DMS79 treated with DMSO at 0.1 percent for 48 hours (cell line): ENCODE measurements around the gene HOXD8.

Source experiments
- DNase-seq: peaks from one replicate; lab custom pipeline; 2025; lab: John Stamatoyannopoulos, UW

Gene HOXD8

DNA sequence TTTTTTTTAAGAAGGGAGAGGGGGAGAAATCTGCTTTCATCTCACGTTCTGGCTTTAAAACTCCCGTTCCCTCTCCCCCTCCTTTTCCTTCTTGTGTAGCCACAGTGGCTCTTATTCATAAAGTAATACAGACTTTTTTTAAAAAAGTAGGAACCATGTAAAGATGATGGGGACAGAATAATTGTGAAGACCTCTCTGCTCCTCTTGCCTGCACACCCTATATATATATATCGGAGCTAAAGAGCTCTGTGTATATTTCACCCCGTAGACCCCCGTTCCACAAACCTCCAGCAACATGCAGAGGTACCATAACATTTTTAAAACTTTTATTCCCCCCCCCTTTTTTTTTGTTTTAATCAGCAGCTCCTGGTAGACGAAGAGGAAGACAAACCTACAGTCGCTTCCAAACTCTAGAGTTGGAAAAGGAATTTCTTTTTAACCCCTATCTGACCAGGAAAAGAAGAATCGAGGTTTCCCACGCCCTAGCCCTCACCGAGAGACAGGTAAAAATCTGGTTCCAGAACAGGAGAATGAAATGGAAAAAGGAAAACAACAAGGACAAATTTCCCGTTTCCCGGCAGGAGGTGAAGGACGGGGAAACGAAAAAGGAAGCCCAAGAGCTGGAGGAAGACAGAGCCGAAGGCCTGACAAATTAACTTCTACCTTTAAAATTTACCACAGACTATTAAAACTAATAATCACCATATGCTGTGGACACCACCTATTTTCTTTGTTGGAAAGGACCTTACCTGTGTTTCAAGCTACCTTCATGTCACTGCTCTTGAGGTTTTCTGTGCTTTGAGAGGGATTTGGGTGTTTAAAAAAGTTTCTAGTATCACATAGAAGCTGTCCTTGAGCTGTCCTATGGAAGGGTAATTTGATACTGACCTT lies 1.7 kb downstream of the HOXD8 start:
- DNase-seq = peak; percentile 31

DNA sequence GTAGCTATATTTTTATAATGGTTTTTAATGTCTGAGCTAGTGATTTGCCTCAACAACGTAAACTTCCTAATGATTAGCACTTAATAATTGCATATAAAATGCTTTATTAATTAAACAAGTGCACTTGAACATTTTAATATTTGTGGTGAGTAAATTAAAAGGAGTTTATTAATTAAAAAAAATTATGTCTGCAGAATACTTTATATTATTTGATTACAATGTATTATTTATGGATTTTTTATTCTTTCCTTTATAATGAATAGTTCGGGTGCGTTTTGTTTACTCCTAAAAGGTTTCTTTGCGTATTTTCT lies 2.3 kb downstream of the HOXD8 start:
- no peak for DNase-seq

DNA sequence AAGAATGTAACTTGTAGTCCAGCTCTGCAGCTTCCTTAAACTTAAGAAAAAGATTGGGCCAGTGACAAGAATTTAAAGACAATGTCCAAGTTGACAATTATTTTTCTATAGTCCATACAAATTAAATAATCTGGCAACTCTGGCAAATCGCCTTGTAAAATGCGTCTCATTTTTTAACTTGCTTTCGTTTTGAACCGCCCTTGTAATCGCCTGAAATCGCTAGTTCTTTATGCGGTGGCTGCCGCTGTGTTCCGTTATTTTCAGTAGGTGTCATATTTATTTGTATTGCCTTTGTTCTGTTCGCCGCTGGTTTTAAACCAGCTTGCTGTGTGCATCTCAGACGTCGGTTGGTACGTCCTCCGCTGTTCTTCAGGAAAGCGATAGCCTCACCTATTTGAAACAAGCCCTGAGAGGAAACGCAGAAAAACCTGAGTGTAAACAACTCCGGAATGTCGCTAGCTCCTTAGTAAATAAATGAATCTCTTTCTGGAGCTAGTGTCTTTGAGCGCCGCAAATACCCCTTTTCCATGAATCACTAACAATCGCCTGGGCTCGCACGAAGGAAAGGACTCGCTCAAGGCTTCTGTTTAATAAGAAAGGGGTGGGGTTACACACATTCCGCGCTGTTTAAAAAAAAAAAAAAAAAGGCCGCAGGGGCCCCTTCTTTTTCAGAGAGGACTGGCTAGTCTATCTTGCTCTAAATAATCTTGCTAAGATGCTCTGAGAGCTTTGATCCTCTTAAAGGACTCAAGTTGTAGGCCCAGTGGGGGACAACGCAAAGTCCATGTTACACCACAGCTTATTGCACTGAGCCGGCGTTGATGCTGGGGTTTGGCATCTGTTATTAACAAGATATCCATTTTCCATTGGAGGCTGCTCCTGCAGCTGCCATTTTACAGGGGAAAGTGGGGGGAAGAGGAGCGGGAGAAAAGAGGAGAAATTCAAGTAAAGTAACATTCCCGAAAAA lies 3.0 kb downstream of the HOXD8 start:
- DNase-seq = peak; percentile 41

DNA sequence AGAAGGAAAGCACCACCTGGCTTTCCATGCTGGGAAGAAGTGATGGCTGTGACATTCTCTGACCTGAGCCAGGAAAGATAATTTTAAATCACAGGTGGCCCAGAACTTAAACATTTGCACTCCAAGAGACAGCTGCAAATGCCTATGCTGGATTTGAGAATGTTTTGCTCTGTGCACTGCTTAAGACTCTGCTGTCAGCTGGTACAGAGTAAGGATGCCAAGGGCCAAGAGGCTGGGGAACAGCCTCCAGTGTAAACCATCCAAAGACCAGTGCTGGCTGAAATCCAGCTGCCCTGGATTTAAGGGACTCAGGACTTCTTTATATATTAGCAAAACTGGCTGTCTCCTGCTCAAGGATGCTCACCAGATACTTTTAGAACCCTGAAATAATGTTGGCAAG lies 3.9 kb downstream of the HOXD8 start:
- peak; percentile 49 for DNase-seq

DNA sequence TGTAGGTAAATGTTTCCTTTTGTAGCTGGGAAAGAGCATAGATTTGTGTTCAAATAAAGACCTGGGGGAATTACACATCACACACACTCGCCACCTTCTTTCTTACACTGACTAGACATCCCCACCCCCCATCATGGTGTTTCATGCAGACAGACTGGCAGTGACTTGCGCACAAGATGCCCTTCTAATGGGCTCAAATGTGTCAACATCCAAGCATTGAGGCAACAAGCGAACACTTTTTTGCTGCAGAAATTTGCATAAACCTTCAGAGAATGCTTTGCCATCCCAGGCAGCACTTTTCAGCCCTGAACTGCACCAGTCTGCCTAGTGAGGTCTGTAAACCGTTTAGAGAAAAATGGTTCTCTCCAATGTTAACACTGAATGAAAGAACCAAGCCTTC lies 4.5 kb downstream of the HOXD8 start:
- DNase-seq = no peak

DNA sequence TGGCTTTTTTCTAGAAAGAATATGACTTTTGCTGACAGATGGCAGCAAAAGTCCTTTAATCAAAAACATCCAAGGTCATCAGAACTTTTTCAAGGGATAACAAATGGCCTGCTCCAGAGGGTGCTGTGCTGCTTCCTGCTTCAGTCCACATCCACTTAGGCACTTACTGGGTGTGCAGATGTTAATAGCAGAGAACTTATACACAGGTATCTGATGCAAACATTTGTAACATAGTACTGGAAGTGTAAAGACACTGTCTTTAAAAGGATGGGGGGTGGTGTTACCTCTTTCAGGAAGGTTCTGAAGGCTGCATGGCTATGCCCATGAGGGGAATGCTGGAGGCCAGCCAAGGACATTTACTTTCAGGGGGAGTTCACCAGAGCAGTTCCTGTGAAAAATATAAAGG lies 5.5 kb downstream of the HOXD8 start:
- peak; percentile 81 for DNase-seq

DNA sequence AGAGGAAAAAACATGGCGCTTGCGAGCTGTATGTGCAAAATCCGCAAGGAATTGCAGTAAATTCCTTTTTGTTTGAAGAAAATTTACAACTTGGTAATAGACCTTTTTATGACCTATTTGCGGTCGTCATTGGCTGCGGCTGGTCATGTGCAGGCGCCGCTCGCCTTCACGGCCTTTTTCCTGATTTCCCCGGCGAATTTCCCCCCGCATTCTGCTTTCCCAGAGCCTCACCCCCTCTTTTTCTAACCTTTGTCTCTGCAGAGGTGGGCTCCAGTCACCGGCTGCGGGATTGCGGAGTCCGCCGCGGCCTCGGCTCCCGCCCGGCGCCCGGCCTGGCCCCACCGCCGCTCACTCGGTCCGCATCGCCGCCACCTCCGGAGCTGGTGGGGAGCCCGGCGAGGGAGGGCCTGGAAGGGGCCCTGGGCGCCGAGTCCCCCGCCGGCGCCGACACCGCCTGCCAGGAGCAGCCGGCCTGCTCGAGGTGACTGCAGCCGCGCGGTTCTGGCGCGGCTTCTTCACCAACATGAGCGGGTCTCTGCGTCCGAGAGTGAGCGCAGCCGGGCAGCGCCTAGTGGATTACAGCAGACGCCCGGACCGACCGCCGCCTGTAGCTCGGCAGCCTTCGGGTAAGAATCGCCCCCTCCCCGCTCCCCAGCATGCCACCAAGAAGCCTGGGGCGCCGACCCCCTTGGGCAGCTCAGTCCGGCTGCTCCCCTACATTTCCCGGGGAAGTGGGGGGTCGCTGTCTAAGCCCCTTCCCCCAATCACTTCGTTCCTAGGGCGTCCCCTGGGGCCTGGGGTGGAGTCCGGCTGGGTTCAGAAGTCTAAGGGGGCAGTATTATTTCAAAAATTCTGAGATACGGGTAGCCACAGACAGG lies 7.1 kb downstream of the HOXD8 start:
- peak; percentile 50 for DNase-seq

DNA sequence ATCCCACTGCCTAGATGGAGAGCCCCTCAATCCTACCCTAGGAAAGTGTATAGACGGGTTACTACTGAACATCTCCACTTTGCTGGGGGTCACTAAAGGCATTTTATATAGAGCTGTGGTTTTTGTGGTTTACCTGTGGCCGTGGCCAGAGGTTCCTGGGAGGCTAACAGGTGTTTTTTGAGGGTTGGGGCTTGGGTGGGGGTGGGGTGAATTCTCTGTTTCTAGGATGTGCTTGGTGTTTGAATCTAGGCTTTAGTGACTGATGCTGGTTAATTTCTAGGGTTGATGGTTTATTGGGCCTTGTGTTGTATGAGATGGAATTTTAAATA lies 7.7 kb downstream of the HOXD8 start:
- DNase-seq = no peak

DNA sequence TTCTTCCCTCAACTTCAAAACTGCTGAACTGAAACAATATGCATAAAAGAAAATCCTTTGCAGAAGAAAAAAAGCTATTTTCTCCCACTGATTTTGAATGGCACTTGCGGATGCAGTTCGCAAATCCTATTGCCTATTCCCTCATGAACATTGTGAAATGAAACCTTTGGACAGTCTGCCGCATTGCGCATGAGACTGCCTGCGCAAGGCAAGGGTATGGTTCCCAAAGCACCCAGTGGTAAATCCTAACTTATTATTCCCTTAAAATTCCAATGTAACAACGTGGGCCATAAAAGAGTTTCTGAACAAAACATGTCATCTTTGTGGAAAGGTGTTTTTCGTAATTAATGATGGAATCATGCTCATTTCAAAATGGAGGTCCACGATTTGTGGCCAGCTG lies 8.4 kb downstream of the HOXD8 start:
- DNase-seq = peak; percentile 27

DNA sequence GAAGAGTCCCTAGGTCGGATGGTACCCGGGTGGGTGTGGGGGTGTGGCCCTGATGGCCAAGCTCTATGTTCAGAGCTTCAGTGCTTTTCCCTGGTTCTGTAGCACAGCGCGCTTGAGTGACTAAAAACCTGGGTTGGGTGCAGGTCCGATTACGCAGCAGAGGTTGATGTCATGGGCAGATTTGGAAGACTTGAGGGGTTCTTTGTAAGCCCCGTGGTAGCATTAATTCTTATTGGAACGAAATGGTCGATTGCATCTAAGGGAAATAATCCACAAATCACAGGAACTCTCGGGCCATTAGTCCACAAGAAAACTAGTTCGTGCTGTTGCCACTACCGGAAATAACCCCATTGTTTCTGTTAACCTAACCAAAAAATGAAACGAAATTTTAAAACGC lies 9.0 kb downstream of the HOXD8 start:
- peak; percentile 30 for DNase-seq

DNA sequence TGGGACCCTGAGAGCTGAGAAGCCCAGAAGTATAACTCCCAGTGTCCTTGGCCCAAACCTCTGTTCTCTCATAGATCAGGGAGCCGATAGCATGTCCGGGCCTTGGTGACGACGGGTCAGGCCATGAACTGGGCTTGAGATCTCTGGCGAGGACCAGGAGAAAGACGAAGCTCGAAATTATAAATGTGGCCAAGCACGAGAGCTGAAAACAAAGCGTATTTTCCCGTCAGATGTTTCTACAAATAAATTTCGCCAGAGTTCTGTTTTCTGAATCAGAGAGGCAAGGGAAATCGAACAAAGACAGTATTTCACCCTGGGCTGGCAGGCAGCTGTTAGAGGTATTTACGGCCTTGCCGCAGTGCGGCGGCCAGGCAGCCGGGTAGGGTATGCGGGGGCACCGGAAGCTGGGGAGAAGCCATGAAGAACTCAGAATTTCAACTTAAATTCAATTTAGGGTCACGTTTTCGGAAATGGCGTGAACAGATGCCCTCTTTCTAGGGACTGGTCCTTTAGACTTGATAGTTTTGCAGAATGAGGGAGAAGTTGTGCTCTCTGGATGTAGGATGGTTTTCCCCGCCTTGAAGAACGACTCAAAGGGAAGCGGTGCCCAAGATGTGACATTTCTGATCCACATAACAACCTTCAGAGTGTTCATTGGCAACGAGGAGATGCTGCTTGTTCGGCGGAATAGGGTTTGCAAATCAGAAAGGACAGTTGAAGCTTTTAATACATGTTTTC lies 9.6 kb downstream of the HOXD8 start:
- DNase-seq = peak; percentile 30

DNA sequence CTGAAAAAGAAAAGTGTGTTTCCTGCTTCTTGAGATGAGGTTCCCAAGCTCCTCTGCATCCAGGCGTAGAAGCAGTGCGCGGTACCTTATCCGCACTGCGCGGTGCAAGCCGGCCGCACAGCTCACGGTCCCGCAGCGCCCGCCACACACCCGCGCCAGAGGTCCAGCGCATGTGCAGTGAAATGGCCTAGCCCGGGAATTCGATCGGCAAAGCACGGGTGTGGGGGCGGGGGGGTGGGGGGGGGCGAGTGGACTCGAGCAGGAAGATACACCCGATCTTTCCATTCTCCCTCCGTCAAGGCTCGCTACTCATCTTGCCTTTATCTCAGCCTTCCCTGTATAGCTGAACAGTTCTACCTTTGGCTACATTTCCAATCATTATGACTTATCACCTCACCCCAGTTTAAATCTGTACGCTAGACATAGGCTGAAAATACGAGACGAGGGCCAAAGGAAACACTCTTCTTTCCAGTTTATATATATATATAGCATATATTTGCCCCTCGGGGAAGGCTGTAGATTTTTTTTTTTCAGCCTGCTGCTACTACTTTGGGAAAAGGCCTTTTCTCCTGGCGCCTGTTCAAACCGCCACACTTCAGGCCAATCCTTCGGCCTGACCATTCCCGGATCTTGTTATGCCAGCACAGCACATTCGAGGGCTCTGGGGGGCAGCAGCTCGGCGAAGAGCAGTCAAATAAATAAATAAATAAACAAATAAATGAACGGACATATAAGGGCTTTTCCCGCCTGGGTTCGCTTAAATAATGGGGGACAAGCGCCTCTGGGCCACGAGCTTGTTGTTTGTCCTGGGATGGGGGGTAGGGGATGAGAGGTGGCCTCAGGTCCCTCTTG lies 10.4 kb downstream of the HOXD8 start:
- DNase-seq = peak; percentile 49

DNA sequence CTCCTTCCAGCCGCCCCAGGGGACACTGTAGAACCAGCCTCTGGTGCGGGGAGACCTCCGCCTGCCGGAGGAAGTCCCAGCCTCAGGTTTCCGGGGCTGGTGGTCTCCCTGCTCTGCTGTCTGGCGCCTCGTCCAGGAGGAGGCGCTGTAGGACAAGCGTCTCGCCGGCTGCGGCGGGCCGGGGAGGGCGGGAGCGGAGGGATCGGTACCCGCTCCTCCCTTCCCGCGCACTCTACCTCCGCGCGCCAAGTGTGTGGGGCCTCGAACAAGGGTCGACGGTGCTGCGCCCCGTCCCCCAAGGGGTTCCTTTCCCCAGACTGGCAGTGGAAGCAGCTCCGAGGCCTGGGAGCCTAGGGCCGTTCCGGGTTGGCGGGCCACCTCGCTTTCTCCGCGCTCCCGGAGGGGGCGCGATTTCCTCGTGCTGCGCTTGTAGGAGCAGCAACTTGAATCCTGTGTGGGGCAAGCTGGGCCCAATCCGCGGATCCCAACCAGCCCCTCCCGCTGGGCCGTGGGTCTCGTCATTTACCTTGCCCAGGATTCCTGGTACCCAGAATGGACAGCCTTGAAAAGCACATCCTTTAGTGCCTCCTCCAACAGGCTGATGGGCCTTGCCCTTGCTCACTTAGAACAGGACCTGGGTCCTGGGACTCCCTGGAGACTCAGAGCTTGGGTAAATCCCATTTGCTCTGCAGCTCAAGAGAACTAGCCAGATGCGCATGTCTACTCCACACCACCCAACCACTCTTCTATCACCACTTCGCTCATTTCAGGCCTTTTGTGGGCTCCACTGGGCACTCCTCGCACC lies 11.2 kb downstream of the HOXD8 start:
- no peak for DNase-seq

DNA sequence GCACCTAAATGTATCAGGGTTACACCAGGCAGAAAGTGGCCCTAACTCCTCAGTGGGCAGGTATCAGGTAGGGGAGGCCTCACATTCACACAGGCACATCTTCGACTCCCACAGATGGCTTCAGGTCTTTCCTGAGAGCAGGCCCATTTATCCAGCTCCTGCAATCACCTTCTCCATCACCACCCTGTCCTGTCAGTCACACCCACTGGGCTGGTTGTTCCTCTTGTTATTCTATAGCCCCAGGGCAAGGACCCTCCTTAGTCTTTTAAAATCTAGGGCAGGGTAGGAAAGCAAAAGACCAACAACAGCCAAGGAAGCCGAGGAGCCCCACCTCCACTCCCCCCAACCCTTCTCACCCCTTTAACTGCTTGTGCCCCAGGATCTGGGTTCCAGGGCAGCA lies 12.8 kb downstream of the HOXD8 start:
- no peak for DNase-seq

DNA sequence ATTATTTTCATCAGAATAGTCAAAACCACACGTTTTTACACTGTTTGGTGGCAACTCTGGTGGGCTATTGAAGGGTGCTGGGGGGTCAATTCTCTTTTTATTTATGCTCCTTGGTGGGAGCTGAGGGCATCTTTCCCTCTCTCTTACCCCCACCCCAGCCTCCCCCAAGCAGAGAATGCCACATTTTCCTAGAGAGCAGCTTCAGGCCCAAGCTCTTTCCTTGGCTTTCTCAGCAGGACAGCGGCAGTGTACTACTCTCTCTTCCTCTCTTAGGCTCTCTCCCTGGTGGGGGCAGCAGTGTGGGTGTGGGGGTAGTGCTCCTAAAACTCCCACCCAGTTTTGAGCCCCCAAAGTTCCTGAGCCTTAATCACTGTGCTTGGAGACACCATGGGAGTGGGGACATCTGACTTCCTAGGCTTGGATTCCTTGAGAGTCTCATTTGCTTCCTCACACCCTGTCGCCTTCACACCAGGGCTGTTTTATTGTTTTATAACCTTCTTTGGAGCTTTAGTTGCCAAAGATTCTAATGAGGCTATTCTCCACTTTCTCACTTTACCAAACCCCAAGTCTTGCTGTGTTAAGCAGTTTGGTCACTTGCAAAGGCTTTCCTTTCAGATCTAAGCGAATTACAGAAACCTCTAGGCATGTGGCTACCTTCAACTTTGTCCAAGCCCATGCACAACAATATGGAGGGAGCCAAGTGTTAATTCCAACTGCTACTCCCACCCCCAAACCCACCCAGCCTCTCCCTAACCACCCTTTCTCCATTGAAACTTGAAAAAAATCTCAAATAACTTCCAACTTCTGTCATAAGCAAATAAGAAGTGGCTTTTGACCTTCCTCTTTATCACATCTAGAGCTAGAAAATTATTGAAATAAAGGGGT lies 15.8 kb downstream of the HOXD8 start:
- no peak for DNase-seq

DNA sequence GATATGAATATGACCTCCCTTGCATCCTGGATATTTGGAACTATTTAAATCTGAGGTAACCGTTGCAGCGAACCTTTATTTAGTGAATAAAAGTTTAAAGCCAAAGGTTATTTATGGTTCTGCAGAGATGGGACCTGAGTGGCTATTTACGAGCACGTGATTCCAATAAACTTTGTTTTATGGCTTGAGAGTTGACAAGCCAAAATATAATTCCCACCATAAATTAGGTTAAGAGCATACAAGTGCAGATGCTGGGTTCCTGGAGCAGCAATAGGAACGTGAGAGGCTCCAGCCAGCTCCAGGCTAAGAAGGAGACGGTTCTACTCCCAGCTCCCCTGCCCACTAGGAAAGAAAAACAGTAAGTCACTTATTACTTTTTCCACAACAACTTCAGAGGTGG lies 16.6 kb downstream of the HOXD8 start:
- DNase-seq = peak; percentile 36

DNA sequence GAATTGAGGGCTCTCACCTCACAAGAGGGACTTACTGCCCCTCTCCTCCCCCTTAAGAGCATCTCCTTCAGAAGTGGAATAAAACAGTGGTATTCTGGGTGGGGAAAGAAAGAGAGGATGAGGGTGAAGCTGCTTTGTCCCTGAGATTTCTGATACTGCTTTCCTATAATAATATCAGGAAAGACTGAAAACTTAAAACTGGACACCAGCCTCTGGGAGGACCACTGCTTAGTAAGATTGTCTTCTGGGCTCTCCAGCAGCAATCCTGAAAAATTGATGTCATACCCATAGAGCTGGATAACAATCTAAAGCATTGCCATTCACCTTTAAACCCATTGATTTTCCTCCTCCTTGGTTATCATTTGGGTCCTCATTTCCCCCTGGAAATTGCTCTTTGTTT lies 17.1 kb downstream of the HOXD8 start:
- no peak for DNase-seq

DNA sequence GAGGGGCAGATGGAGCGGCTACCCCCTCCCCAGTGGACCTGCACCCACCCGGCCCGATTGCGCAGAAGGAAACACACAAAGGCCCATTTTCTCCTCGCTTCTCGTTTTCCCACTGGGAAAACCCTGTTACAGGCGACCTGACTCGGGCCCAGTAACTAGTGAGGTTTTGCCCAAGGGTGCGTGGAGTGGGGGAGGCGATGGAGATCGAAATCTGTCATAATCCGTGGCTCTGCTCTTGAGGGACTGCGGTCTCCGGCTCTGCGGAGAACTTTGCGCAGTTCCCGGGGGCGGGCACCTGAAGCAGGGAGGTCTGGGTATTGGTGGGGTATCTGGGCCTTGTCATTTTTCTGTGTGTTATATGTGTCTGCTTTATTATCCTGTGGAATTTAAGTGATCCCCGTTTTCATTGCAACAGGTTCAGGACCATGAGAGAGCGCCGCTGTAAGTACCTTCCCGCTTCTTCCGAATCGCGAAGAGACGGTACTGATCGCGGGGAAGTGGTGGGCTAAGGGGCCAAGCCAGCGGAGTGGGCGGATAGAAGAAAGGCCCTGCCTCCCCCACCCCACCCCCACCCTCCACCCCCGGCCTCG lies 17.8 kb downstream of the HOXD8 start:
- DNase-seq = no peak
